ENCODE data around the gene ATP12A. TPM values are rescaled to one million over a fixed set of nuclear protein-coding genes. Genes with fewer than 3 reads are reported as not detected.

ATP12A gene
- total RNA-seq, 2 experiments from 2014 or later = 0.07 to 0.10 TPM

DNA sequence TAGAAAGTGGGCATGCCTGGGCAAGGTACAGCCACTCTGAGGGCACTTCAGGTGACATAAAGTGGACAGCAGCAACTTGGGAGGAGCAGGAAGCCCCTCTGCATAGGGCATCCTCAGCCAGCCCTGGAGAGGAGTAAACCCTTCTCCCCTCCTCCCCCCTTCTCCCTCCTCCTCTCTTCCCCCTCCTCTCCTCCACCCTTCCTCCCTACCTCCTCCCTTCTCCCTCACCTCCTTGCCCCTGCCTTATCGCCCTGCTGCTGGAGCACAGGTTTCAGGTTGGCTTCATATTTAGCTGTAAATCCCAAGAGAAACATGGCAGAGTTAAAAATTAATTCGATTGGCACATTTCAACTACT, 30.5 kb upstream of the ATP12A start:
- peaks cover 7% of the 10 kb centered on the region for H3K27me3 Mint-ChIP-seq
- H3K27ac Mint-ChIP-seq = peak overlapping the region; percentile 73
- no peaks in the 10 kb centered on the region for H3K9me3 Mint-ChIP-seq
- no peak overlapping the region for H3K4me3 Mint-ChIP-seq
- CTCF ChIA-PET = no interaction called here
- POLR2A ChIA-PET = no interaction called here
- H3K4me1 Mint-ChIP-seq (ENCODE audit: low read depth) = peaks cover 10% of the 10 kb centered on the region
- H3K36me3 Mint-ChIP-seq = no peaks in the 10 kb centered on the region
- no peak for DNase-seq
- intact Hi-C loops (cut with micrococcal nuclease) = loop anchor here (2.0 kb wide), 1 partner anchor 17 kb away; no protein-coding TSS in a partner anchor

DNA sequence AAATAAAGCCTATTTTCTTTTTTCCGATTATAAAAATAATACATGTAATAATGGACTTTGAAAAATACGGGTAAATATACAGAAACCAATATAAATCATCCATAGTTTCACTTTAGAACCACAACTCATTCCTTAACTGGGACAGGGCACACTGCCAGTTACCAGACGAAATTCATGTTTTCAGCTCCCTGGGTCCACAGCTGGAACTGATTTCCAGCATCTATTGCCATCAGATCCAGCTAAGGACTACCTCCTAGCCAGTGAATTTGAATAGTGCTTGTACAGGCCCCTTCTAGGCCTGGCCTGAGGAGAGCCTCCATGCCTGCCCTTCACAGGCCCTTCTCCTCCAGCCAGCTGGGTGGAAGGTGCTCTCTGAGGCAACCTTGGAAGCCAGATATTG, 30.0 kb upstream of the ATP12A start:
- peaks cover 7% of the 10 kb centered on the region for H3K27me3 Mint-ChIP-seq
- H3K4me3 Mint-ChIP-seq = no peak overlapping the region
- peaks cover 10% of the 10 kb centered on the region for H3K4me1 Mint-ChIP-seq (ENCODE audit: low read depth)
- intact Hi-C loops (cut with micrococcal nuclease) = no loop called here
- ChIA-PET CTCF (no interaction called here), POLR2A (no interaction called here)
- no peak for DNase-seq
- H3K36me3 Mint-ChIP-seq = no peaks in the 10 kb centered on the region
- no peaks in the 10 kb centered on the region for H3K9me3 Mint-ChIP-seq
- no peak overlapping the region for H3K27ac Mint-ChIP-seq

DNA sequence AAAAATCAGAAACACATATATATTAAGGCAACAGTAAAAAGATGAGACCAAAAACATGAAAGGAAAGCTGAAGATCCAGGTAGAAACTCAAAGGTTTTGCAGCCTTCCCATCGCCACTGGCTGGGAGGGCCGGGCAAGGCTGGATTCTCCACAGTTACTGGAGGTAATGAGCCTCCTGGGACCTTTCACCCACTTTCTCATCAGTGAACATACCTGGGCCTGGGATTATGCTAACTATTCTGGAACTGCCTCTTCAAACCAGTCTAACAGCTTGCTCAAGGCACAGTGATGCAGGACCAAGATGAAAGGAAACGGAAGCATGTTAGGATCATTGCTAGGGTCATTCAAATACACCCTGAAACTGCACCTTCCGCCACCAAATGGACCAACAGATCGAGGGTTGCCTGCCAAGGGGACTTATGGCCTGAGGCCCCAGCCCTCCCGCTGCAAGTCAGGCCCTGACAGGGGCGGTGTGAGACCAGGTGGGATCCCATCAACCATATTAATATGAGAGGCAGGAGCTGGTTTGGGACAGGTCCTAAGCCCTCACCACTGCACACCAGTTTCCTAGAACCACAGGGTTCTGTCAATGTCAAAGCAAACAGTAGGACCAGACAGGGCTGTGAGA, 28.4 kb upstream of the ATP12A start:
- Mint-ChIP-seq H3K4me3 (no peak overlapping the region), H3K27me3 (peaks cover 4% of the 10 kb centered on the region), H3K27ac (no peak overlapping the region), H3K36me3 (no peaks in the 10 kb centered on the region), H3K4me1 (ENCODE audit: low read depth) (peaks cover 10% of the 10 kb centered on the region), H3K9me3 (no peaks in the 10 kb centered on the region)
- ChIA-PET POLR2A (no interaction called here), CTCF (no interaction called here)
- intact Hi-C loops (cut with micrococcal nuclease) = no loop called here
- DNase-seq = no peak

DNA sequence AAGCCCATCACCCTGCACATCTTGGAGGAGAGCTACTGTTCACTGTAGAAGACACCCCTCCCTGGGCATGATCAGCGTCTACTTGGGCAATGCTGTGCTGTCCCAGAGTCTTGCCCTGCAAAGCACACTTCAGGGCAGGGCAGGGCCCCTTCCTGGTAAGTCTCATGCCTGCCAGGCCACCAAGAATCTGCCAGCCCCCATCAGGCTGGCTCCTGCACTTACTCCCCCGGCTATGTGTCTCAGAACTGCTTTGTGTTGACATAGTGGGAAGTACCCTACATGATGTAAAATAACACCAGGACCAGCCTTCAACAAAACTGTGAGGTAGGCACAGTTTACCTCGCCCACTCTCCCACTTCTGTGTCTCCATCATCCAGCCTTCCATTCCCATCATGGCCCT, 27.8 kb upstream of the ATP12A start:
- CTCF ChIA-PET = no interaction called here

DNA sequence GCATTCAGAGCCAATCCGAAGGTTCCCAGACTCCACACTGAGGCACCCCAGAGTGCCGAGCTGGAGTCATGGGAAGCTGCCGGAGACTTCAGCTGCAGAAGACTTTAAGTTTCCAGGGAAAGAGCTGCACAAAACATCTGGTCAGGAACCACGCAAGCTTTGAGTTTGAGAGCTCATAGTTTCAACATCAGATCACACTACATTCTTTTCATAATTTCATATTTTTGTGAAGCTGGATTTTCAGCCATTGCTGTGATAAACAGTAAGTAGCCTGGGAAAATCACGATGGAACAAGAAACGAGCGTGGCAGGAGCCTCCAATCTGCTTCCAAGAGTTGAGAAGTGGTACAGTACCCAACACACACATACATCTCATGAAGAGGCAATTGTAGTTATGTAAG, 25.5 kb upstream of the ATP12A start:
- POLR2A ChIA-PET = no interaction called here

More for the DNA sequence above, 27.8 kb upstream of the ATP12A start:
- H3K27me3 Mint-ChIP-seq = peaks cover 2% of the 10 kb centered on the region
- DNase-seq = no peak
- H3K9me3 Mint-ChIP-seq = no peaks in the 10 kb centered on the region
- no peaks in the 10 kb centered on the region for H3K36me3 Mint-ChIP-seq
- no peak overlapping the region for H3K27ac Mint-ChIP-seq
- H3K4me3 Mint-ChIP-seq = no peak overlapping the region
- POLR2A ChIA-PET = no interaction called here
- intact Hi-C loops (cut with micrococcal nuclease) = no loop called here
- H3K4me1 Mint-ChIP-seq (ENCODE audit: low read depth) = peaks cover 10% of the 10 kb centered on the region

DNA sequence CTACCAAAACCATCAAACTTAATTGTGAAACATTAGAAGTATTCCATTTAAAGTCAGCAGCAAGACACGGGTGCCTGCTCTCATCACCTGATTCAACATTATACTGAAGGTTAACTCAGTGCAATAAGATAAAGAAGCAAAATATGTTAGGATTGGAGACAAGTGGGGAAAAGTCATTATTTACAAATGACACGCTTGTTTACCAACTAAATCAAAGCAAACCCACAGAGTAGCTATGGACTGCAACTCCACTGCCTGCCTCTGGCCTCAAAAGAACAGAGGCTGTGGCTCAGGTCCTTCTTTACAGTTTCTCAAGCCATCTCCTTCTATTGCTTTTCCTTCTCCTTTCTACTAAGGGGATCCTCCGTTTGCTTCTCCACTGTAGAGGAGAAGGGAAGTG, 21.0 kb upstream of the ATP12A start:
- Mint-ChIP-seq H3K27ac (no peak overlapping the region), H3K27me3 (peaks cover 5% of the 10 kb centered on the region), H3K4me1 (ENCODE audit: low read depth) (peaks cover 6% of the 10 kb centered on the region), H3K36me3 (no peaks in the 10 kb centered on the region), H3K9me3 (no peaks in the 10 kb centered on the region), H3K4me3 (no peak overlapping the region)
- DNase-seq = no peak
- ChIA-PET POLR2A (no interaction called here), CTCF (interaction anchor here (0.9 to 1.4 kb wide), 3 partner anchors 11 to 53 kb away, joined by 3 to 7 read pairs (median 4); no protein-coding TSS in a partner anchor)
- intact Hi-C loops (cut with micrococcal nuclease) = no loop called here

More for the DNA sequence above, 25.5 kb upstream of the ATP12A start:
- Mint-ChIP-seq H3K36me3 (no peaks in the 10 kb centered on the region), H3K27me3 (no peaks in the 10 kb centered on the region), H3K4me1 (ENCODE audit: low read depth) (no peaks in the 10 kb centered on the region), H3K4me3 (no peak overlapping the region), H3K9me3 (no peaks in the 10 kb centered on the region), H3K27ac (no peak overlapping the region)
- CTCF ChIA-PET = interaction anchor here (1.3 kb wide), 1 partner anchor 49 kb away, joined by 5 read pairs; no protein-coding TSS in a partner anchor
- intact Hi-C loops (cut with micrococcal nuclease) = no loop called here
- DNase-seq = no peak

DNA sequence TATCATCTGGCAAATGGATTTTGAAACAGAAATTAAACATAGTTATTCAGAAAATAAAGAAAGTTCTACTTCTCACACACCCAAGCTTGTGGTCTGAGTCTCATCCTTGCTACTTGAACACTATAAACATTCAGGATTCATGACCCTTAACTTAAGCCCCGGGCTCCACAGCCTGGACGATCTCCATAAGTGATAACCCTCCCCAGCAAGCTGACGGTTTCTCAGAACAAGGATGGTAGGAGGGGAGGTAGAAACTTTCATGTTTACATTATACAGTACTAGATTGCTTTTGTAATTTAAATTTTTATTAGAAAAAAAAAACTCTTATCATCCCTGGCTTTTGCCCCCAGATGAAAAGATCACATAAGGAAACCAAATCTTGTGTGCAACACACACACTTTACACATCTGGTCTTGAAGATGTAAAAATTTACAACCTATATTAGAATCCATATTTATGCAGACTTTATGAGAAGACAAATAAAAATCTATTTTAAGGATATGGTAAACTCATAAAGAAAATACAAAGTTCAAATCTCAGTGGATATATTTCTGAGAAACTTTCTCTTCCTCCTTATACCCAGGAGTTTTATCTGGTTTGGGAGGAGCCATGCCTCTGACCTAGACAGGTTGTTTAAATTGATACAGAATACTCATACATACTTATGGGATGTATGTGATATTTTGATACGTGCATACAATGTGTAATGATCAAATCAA, 20.0 kb upstream of the ATP12A start:
- Mint-ChIP-seq H3K4me1 (ENCODE audit: low read depth) (peaks cover 6% of the 10 kb centered on the region), H3K27me3 (peaks cover 5% of the 10 kb centered on the region), H3K9me3 (no peaks in the 10 kb centered on the region), H3K4me3 (no peak overlapping the region), H3K27ac (no peak overlapping the region), H3K36me3 (no peaks in the 10 kb centered on the region)
- ChIA-PET CTCF (interaction anchor here (0.7 to 1.4 kb wide), 2 partner anchors 10 to 81 kb away, joined by 3 to 7 read pairs; no protein-coding TSS in a partner anchor), POLR2A (no interaction called here)
- intact Hi-C loops (cut with micrococcal nuclease) = no loop called here
- no peak for DNase-seq

DNA sequence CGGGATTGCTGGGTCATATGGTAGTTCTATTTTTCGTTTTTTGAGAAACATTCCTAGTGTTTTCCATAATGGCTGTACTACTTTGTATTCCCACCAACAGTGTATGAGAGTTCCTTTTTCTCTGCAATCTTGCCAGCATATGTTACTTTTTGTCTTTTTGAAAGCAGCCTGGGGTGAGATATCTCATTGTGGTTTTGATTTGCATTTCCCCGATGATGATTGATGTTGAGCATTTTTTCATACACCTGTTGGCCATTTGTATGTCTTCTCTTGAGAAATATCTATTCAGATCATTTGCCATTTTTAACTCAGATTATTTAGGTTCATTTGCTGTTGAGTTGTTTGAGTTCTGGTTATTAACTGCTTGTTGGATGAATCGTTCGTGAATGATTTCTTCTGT, 18.5 kb upstream of the ATP12A start:
- Mint-ChIP-seq H3K36me3 (no peaks in the 10 kb centered on the region), H3K4me1 (ENCODE audit: low read depth) (peaks cover 6% of the 10 kb centered on the region), H3K27ac (no peak overlapping the region), H3K4me3 (no peak overlapping the region), H3K9me3 (no peaks in the 10 kb centered on the region), H3K27me3 (peaks cover 5% of the 10 kb centered on the region)
- ChIA-PET POLR2A (no interaction called here), CTCF (interaction anchor here (1.1 kb wide), 1 partner anchor 32 kb away, joined by 3 read pairs; no protein-coding TSS in a partner anchor)
- intact Hi-C loops (cut with micrococcal nuclease) = no loop called here
- no peak for DNase-seq

DNA sequence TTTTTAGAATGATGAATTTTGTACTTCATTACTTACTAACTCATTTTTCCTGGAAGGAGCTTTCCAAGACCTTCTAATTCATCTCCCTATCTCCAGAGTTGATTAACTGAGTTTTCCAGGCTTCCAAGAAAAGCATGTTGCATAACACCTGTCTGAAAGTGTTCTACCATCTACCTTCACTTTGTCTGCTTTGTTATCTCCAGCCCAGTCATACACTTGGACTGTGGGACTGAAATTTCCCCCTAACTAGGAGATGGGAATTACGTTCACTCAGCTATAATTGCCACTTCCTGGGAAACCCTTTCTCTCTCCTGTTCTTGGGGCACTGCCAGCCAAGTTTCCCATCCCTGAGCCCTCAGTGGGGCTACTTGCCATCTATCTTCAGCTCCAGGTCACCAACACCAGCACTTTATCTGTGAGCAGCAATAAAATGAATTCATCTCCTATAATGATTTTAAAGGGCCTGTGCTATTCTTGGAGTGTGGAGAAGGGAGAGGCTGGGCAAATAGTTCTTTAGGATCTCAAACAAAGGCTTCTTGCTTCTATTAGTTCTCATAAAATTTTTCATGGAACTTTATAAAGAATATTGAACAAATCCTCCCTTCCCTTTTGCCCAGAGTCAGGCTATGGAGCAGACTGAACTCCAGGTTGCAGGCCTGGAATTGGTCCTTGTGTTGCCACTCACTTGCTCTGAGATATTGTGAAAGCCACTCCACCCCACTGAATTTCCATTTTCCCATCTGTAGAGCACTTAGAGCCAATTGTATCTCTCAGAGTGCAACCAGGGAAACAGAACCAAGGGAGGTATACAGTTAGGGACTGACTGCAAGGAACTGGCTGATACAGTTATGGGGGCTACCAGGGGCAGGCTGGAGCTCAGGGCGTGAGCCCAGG, 17.8 kb upstream of the ATP12A start:
- Mint-ChIP-seq H3K27me3 (peaks cover 5% of the 10 kb centered on the region), H3K36me3 (no peaks in the 10 kb centered on the region), H3K9me3 (no peaks in the 10 kb centered on the region), H3K4me3 (no peak overlapping the region), H3K4me1 (ENCODE audit: low read depth) (peaks cover 6% of the 10 kb centered on the region), H3K27ac (no peak overlapping the region)
- ChIA-PET POLR2A (no interaction called here), CTCF (interaction anchor here (1.1 kb wide), 1 partner anchor 32 kb away, joined by 3 read pairs; no protein-coding TSS in a partner anchor)
- no peak for DNase-seq
- intact Hi-C loops (cut with micrococcal nuclease) = no loop called here

DNA sequence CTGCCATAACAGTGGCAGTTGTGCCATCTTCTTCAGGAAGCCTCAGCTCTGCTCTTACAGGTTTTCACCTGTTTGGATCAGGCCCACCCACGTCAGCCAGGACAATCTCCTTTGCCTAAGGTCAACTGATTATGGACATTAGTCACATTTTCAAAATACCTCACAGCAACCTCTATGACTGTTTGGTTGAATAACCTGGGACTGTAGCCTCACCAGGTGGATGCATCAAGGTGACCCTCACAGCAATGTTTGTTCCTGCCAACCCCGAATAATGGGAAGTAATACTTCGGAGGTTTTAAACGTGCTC, 17.2 kb upstream of the ATP12A start:
- Mint-ChIP-seq H3K4me1 (ENCODE audit: low read depth) (peaks cover 6% of the 10 kb centered on the region), H3K27ac (no peak overlapping the region), H3K27me3 (peaks cover 6% of the 10 kb centered on the region), H3K9me3 (no peaks in the 10 kb centered on the region), H3K36me3 (no peaks in the 10 kb centered on the region), H3K4me3 (no peak overlapping the region)
- no peak for DNase-seq
- POLR2A ChIA-PET = no interaction called here
- CTCF ChIA-PET = no interaction called here
- intact Hi-C loops (cut with micrococcal nuclease) = no loop called here

DNA sequence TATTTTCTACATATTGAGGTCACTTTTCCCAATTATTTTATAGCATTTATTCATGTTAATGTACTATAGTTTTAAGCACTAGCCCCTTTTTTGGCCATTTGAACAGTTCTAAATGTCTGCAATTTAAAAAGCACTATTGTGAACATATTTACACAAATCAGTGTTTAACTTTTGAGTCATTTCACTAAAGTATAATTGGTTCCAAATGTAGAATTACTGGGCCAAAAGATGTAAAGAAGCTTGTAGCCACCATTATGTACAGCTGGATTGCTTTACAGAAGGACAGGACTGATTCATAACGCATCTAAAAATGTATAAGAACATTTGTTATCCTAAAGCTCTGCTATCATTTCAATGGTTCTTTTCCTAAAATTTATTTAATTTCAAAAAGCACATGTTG, 16.6 kb upstream of the ATP12A start:
- H3K4me3 Mint-ChIP-seq = no peak overlapping the region
- ChIA-PET CTCF (interaction anchor here (1.0 kb wide), 1 partner anchor 20 kb away, joined by 3 read pairs; no protein-coding TSS in a partner anchor), POLR2A (no interaction called here)
- no peaks in the 10 kb centered on the region for H3K36me3 Mint-ChIP-seq
- H3K27me3 Mint-ChIP-seq = peaks cover 6% of the 10 kb centered on the region
- DNase-seq = no peak
- no peaks in the 10 kb centered on the region for H3K9me3 Mint-ChIP-seq
- intact Hi-C loops (cut with micrococcal nuclease) = no loop called here
- peaks cover 6% of the 10 kb centered on the region for H3K4me1 Mint-ChIP-seq (ENCODE audit: low read depth)
- no peak overlapping the region for H3K27ac Mint-ChIP-seq

DNA sequence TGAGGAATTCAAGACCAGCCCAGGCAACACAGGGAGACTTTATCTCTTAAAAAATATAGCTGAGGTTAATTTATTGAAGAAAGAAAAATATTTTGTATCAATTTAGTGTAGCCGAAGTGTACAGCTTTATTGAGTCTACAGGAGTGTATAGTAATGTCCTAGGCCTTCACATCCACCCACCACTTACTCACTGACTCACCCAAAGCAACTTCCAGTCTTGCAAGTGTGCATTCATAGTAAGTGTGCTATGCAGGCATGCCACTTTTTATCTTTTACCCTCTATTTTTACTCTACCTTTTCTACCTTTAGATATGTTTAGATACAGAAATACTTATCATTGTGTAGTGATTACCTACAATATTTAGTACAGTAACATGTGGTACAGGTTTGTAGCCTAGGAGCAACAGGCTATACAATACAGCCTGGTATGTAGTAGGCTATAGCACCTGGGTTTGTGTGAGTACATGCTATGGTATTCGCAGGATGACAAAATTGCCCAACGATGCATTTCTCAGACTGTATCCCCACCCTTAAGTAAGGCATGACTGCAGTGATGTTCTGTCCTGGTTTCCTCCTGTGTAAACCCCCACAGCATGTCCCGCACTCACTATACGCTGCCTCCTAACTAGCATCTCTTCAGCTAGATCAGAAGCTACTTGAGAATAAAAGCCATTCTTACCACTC, 15.3 kb upstream of the ATP12A start:
- H3K36me3 Mint-ChIP-seq = no peaks in the 10 kb centered on the region
- DNase-seq = no peak
- ChIA-PET POLR2A (no interaction called here), CTCF (interaction anchor here (1.0 to 1.2 kb wide), 2 partner anchors 21 to 60 kb away, joined by 3 read pairs; no protein-coding TSS in a partner anchor)
- H3K9me3 Mint-ChIP-seq = no peaks in the 10 kb centered on the region
- H3K27ac Mint-ChIP-seq = no peak overlapping the region
- H3K4me1 Mint-ChIP-seq (ENCODE audit: low read depth) = peaks cover 6% of the 10 kb centered on the region
- H3K27me3 Mint-ChIP-seq = peaks cover 6% of the 10 kb centered on the region
- intact Hi-C loops (cut with micrococcal nuclease) = no loop called here
- H3K4me3 Mint-ChIP-seq = no peak overlapping the region

All from activated CD4-positive, alpha-beta memory T cell treated with anti-CD3 and anti-CD28 coated beads for 36 hours (primary cell).